Stimulated activated CD4-positive, alpha-beta T cell treated with anti-CD3 and anti-CD28 coated beads, Interleukin-1b, Interleukin-23, amount 100 ng/mL, for 1 hour (primary cell): Measurements from ENCODE around the gene CFAP61.

Experiments used
- DNase-seq, 2 donors: peaks; one replicate each; pipeline ENCODE4 v3.0.0-alpha.2; 2020; ENCODE audit warnings: low read depth in 2 of 2

The CFAP61 gene

DNA sequence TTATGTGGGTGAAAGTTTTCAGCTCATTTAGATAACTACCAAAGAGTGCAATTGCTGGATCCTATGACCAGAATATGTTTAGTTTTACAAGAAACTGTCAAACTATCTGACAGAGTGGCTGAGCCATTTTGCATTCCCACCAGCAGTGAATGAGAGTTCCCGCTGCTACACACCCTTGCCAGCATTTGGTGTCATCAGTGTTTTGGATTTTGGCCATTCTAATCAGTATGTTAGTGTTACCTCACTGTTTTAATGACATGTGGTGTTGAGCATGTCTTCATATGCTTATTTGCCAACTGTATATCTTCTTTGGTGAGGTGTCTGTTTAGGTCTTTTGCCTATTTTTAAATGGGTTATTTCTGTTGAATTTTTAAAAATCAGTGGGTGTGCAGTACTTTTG is 120.9 kb downstream of the CFAP61 start:
- no peak for DNase-seq

GRCh38 chr20:20174089-20174835 is 121.9 kb downstream of the CFAP61 start:
- DNase-seq, result no peak

GRCh38 chr20:20181322-20181721 is 129.0 kb downstream of the CFAP61 start:
- DNase-seq, result no peak

DNA sequence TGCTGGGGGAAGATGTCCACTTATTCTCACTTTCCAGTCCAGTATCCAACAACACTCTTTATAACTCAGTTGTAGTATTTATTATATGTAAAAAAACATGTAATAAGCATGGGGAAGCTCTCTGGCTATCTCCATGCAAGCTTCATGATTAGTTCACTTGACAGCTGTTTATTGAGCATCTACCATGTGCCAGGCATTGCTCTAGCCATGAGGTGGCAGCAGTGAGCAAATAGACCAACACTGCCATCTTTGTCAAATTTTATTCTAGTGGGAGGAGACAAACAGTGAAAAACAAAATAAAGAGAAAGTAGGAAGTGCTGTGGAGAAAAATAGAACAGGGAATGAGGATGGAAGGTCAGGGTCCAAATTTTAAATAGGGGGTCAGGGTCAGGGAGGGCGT is 131.8 kb downstream of the CFAP61 start:
- DNase-seq, result no peak

DNA sequence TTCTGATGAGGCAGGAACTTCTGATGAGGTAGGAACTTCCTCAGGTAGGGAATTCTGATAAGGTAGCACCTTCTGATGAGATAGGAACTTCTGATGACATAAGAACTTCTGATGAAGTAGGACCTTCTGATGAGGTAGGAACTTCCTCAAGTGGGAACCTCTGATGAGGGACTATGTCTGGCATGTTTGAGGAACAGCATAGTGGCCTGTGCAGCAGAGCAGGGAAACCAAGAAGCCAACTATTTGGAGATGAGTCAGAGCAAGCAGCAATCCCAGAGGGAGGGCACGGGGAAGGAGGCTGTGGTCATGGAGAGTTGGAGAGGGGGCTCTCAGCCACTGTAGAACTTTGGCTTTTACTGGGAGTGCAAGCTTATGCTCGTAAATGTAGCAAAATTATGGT is 132.4 kb downstream of the CFAP61 start:
- no peak for DNase-seq

DNA sequence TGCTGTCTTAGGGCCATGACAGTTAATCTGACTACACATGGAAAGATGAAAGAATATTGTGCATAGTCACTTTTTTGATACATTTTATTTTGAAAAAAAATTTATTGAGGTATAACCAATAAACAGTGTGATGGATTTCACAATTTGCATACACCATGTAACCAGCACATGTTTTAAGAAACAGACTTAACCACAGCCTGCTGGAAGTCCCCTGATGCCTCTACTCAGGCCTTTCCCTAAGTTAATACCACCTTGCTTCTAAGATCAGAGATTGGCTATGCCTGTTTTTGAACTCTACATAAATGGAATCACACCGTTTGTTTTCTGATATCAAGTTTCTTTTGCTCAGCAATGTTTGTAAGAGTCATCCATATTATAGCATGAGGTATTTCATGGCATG is 136.3 kb downstream of the CFAP61 start:
- DNase-seq, result no peak

GRCh38 chr20:20192366-20192765 is 140.0 kb downstream of the CFAP61 start:
- DNase-seq, result no peak

GRCh38 chr20:20195021-20195705 is 142.8 kb downstream of the CFAP61 start:
- no peak for DNase-seq

DNA sequence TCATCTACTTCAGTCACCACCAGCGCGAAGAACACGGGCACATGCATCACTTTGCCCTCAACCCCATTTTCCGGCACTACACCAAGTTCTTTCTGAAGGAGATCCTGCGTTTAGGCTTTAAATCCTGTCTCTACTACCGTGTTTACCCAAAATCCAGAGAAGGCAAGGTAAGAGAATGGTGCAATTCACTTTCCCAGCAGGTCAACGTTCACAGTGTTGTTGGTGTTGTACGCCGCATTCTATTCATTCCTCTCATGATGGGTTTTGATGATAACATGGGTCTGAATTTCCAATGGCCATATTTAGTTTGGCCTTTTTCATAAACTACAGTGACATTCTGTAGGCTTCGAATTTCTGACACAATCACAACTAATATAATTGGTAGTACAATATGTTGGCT is 144.3 kb downstream of the CFAP61 start:
- DNase-seq, result no peak

GRCh38 chr20:20198011-20198410 is 145.7 kb downstream of the CFAP61 start:
- no peak for DNase-seq

- no peak for DNase-seq
Measured at GRCh38 chr20:20199361-20200160, 147.2 kb downstream of the CFAP61 start.

DNA sequence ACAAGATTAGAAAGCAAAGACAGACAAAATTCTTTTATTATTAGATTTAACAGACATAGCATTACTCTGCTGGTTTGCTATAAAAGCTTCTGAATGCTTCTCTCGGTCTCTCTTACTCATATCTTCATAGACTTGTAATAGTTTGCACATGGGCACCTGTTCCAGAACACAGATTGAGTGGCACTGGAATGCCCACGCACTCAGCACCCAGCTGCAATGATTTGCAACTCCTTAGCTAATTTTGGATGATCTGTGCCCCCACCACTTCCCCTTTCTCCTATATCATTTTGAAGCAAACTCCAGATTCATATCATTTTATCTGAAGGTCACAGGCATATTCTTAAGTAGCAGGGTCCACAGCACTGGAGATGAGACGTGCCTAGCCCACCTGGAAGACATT is 148.8 kb downstream of the CFAP61 start:
- DNase-seq, result no peak

GRCh38 chr20:20201639-20202038 is 149.3 kb downstream of the CFAP61 start:
- no peak for DNase-seq

DNA sequence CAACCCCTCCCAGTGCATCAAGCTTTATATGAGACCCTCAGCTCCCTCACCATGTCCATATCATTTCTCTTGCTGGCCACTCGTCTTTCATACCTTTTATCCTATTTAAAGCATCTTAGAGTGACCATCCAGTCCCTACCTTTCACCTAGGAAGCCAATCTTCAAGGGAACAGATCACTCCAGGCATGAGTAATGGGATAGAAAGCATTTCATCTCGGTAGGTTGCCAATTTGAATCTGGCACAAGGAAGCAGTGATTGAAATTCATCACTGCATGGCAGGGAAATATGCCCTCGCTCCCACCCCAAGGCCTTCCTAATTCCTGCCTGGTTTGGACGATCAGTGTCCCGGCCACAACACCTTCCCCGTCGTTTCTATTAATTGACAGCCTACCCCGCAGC is 150.4 kb downstream of the CFAP61 start:
- no peak for DNase-seq

DNA sequence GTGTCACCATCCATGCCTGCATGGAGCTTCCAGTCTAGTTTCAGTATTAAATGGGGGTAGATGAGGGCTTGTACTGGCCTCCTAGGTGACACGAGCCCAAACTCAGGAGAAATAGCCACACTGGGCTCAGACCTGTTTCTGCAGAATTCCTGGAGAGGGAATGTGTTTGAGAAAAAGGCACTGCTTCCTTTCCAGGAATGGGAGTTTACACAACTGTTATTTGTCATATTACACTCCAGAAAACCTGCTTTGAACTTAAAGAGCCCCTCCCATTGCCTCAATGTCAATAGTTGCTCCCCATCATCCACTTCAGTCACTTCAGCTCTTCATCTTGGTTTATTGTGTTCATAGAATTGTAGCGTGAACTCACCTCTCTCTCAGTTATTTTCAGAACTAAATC is 151.5 kb downstream of the CFAP61 start:
- DNase-seq, result no peak

GRCh38 chr20:20204256-20204655 is 151.9 kb downstream of the CFAP61 start:
- no peak for DNase-seq

- DNase-seq, result no peak
Measured at GRCh38 chr20:20205141-20205861, 153.0 kb downstream of the CFAP61 start.

DNA sequence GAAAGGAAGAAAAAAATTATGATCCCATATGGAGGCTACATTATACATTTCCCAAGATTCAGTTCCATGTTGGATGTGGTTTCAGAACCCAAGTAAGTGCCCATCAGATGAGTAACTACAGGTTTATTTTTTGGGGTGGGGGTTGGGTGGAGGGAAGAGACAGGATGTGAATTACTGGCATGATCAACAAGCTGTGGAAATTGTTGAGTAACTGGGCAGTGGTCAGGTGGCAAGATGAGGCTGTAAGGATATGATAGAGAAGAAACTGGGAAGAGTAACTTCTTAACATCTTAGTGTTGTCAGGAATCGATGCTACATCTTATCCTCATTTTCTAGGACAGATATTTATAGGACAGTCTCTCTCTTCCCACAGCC is 153.5 kb downstream of the CFAP61 start:
- no peak for DNase-seq

- DNase-seq, result no peak
Measured at GRCh38 chr20:20206788-20207187, 154.5 kb downstream of the CFAP61 start.

- DNase-seq, result no peak
Measured at GRCh38 chr20:20207291-20207690, 155.0 kb downstream of the CFAP61 start.

DNA sequence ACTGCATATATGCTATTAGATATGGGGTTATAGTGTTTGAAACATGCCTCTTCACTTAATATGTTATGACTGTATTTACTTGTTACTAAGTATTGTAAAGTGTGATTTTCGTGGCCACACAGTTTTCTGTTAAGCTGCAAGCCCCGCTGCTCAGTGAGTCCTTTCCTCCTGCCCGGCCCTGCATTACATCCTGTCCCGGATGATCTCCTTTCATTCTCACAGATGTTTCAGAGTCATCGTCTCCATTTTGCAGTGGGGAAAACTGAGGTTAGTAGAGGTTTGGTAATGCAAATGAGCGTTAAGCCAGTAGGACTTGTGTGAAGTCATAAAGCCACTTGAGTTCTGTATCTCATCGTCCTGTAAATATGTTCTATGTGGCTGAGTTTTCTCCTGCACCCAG is 155.5 kb downstream of the CFAP61 start:
- no peak for DNase-seq

DNA sequence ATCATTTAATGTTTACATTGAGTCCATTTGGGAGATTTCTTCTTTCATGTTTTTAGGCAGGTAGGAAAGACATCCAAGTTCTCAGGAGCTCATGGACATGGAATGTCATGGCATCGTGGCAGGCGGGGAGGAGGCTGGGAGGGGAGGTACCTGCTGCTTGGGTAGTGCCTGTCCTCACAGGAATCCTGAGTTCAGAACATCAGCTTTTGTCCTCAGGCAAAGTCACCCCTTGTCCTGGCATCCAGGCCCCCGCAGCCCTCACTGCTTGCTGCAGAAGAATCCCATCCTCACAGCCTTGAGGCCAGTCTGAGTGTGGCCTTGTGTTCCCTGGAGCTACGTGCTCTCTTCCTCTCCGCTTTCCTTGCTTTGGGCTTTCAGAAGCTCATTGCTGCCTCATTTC is 157.4 kb downstream of the CFAP61 start:
- DNase-seq, result no peak
